ENCODE results near the gene CYSRT1. TPM values are rescaled to one million over a fixed set of nuclear protein-coding genes. Genes with fewer than 3 reads are reported as not detected.
A peak's percentile ranks its signal among the peaks of the same experiment; 100 is the strongest.

The CYSRT1 gene
- total RNA-seq, 1 donor from 2014 or later: 1.3 TPM

DNA sequence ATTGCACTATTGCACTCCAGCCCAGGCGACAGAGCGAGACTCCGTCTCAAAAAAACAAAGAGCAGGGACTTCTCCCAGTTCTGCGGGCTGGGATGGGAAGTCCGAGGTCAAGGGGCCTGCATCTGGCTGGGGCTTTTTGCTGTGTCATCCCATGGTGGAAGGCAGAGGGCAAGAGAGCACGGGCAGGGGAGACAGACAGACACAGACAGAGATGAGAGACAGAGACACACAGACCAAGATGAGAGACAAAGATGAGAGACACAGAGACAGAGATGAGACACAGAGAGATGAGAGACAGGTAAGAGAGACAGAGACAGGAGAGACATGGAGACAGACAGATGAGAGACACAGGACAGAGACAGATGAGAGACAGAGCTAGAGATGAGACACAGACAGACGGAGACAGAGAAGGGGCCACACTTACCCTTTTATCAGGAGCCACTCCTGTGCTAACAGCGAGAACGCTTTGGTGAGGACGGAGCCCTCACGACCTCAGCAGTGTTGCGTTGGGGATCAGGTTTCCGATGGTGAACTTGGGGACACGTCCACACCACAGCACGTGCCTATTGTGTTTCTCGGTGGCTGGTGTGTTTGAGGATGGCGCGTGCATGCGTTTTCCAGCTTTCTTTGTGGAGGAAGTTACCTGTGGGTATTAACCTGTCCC is 43.7 kb downstream of the CYSRT1 start:
- no peak for FAIRE-seq
- no peak for DNase-seq (ENCODE audit: low read depth)
- Histone ChIP-seq H3K4me3 (ENCODE audit: insufficient read depth, low read depth, low read length) (no peak overlapping the region), H3K9me3 (ENCODE audit: insufficient read depth, low read depth, low read length) (no peaks in the 10 kb centered on the region), H3K27ac (ENCODE audit: low read depth, low read length) (no peak overlapping the region), H3K4me1 (ENCODE audit: insufficient read depth, low read length) (peaks cover 4% of the 10 kb centered on the region), H4K20me1 (ENCODE audit: insufficient read depth, low read length) (peaks cover 45% of the 10 kb centered on the region), H3K9ac (ENCODE audit: low read length) (peak overlapping the region; percentile 43), H3K4me2 (ENCODE audit: low read length) (no peak overlapping the region), H2AFZ (ENCODE audit: low read depth, low read length) (no peak overlapping the region), H3K27me3 (ENCODE audit: insufficient read depth, low read length) (no peaks in the 10 kb centered on the region), H3K79me2 (ENCODE audit: insufficient read depth, low read length) (peaks cover 21% of the 10 kb centered on the region), H3K36me3 (ENCODE audit: insufficient read depth, low read length) (peaks cover 15% of the 10 kb centered on the region)
- TF ChIP-seq, protein P1, sequence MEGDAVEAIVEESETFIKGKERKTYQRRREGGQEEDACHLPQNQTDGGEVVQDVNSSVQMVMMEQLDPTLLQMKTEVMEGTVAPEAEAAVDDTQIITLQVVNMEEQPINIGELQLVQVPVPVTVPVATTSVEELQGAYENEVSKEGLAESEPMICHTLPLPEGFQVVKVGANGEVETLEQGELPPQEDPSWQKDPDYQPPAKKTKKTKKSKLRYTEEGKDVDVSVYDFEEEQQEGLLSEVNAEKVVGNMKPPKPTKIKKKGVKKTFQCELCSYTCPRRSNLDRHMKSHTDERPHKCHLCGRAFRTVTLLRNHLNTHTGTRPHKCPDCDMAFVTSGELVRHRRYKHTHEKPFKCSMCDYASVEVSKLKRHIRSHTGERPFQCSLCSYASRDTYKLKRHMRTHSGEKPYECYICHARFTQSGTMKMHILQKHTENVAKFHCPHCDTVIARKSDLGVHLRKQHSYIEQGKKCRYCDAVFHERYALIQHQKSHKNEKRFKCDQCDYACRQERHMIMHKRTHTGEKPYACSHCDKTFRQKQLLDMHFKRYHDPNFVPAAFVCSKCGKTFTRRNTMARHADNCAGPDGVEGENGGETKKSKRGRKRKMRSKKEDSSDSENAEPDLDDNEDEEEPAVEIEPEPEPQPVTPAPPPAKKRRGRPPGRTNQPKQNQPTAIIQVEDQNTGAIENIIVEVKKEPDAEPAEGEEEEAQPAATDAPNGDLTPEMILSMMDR (IDR thresholded peaks at IDR 0.05; ENCODE audit: insufficient read depth, low read depth, low read length): no peak
- no peak for TF ChIP-seq EZH2 (IDR thresholded peaks at IDR 0.05; ENCODE audit: insufficient read depth, low read length)
- H3K27me3 Mint-ChIP-seq (ENCODE audit: low read depth, unreplicated experiment): no peaks in the 10 kb centered on the region
- peaks cover 15% of the 10 kb centered on the region for H3K36me3 Mint-ChIP-seq (ENCODE audit: low read depth, unreplicated experiment)
- no peak overlapping the region for H3K4me3 Mint-ChIP-seq (ENCODE audit: unreplicated experiment)
- no peaks in the 10 kb centered on the region for H3K9me3 Mint-ChIP-seq (ENCODE audit: unreplicated experiment)
- peaks cover 6% of the 10 kb centered on the region for H3K4me1 Mint-ChIP-seq (ENCODE audit: low read depth, unreplicated experiment)
- H3K27ac Mint-ChIP-seq (ENCODE audit: unreplicated experiment): no peak overlapping the region

DNA sequence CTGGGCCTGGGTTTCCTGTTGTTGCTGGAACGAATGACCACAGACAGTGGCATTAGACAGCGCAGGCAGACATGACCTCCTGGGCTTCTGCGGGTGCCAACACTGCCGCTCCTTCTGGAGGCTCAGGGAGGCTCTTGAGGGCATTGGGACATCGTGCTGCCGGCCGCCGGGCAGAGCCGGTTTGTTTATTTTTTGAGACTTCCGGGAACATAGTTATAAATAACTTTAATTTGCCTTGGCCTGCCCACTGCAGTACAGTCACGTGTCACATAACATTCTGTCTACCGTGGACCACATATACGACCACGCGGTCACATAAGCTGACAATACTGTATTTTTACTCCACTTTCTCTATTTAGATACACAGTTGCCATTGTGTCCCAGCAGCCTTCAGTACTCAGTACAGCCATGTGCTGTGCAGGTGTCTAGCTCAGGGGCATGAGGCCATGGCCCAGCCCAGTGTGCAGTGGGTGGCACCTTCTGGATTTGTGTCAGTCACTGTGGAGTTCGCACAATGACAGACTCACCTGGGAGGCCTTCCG is 44.3 kb downstream of the CYSRT1 start:
- Histone ChIP-seq H3K9ac (ENCODE audit: low read length) (no peak overlapping the region), H3K9me3 (ENCODE audit: insufficient read depth, low read depth, low read length) (no peaks in the 10 kb centered on the region), H3K4me2 (ENCODE audit: low read length) (no peak overlapping the region), H2AFZ (ENCODE audit: low read depth, low read length) (no peak overlapping the region), H3K4me3 (ENCODE audit: insufficient read depth, low read depth, low read length) (no peak overlapping the region), H3K36me3 (ENCODE audit: insufficient read depth, low read length) (peaks cover 9% of the 10 kb centered on the region), H3K79me2 (ENCODE audit: insufficient read depth, low read length) (peaks cover 18% of the 10 kb centered on the region), H3K4me1 (ENCODE audit: insufficient read depth, low read length) (peaks cover 4% of the 10 kb centered on the region), H3K27ac (ENCODE audit: low read depth, low read length) (no peak overlapping the region), H3K27me3 (ENCODE audit: insufficient read depth, low read length) (no peaks in the 10 kb centered on the region), H4K20me1 (ENCODE audit: insufficient read depth, low read length) (peaks cover 45% of the 10 kb centered on the region)
- Mint-ChIP-seq H3K27me3 (ENCODE audit: low read depth, unreplicated experiment) (no peaks in the 10 kb centered on the region), H3K4me1 (ENCODE audit: low read depth, unreplicated experiment) (peaks cover 6% of the 10 kb centered on the region), H3K36me3 (ENCODE audit: low read depth, unreplicated experiment) (peaks cover 15% of the 10 kb centered on the region), H3K27ac (ENCODE audit: unreplicated experiment) (peak overlapping the region; percentile 69), H3K9me3 (ENCODE audit: unreplicated experiment) (no peaks in the 10 kb centered on the region), H3K4me3 (ENCODE audit: unreplicated experiment) (no peak overlapping the region)
- TF ChIP-seq, protein P1 (IDR thresholded peaks at IDR 0.05; ENCODE audit: insufficient read depth, low read depth, low read length): no peak
- no peak for TF ChIP-seq EZH2 (IDR thresholded peaks at IDR 0.05; ENCODE audit: insufficient read depth, low read length)
- FAIRE-seq: no peak
- DNase-seq (ENCODE audit: low read depth): no peak
